HG03521 (cell line): ENCODE data around the gene HIGD1C.
"Not testable (repeated sequence)": the region's sequence is repeated elsewhere in the genome, so short reads cannot be mapped to it uniquely, and the experiment has no call there.

Source experiments
- ATAC-seq: cut with Tn5 transposase; IDR thresholded peaks from one replicate; pipeline ENCODE4 v1.9.1; 2021; ENCODE audit warnings: mild to moderate bottlenecking, moderate library complexity; ENCODE audit not compliant: unreplicated experiment

The HIGD1C gene

GRCh38 chr12:50952510-50952909 lies at the start of gene HIGD1C:
Gene HIGD1C, plus strand, starts transcription at chr12:50952544. Its CDS starts 1,455 bp downstream, at chr12:50953999.
- no peak for ATAC-seq

DNA sequence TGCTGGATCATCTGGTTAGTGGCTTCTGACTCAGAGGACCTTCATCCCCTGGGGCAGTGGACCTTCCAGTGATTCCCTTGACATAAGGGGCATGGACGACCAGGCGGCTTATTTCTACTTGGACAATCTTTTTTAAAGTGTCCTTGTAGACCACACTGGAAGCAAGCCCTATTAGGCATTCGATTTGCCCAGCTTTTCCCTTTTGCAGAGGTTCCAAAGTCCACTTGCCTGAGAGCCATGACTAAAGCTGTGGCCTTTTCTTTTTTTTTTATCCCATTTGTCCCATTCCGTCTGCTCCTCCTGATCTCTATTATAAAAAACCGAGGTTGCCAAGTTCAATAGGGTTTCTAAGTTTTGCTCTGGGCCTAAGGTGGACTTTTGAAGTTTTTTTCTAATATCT lies 43.9 kb upstream of the HIGD1C start:
- not testable (repeated sequence) for ATAC-seq

GRCh38 chr12:50912361-50912760 lies 40.0 kb upstream of the HIGD1C start:
- ATAC-seq, result not testable (repeated sequence)

GRCh38 chr12:50913224-50913623 lies 39.1 kb upstream of the HIGD1C start:
- no peak for ATAC-seq

GRCh38 chr12:50914872-50915484 lies 37.4 kb upstream of the HIGD1C start:
- ATAC-seq, result no peak

GRCh38 chr12:50916292-50916691 lies 36.1 kb upstream of the HIGD1C start:
- ATAC-seq, result no peak

GRCh38 chr12:50918584-50919316 lies 33.6 kb upstream of the HIGD1C start:
- peak; percentile 54 for ATAC-seq

DNA sequence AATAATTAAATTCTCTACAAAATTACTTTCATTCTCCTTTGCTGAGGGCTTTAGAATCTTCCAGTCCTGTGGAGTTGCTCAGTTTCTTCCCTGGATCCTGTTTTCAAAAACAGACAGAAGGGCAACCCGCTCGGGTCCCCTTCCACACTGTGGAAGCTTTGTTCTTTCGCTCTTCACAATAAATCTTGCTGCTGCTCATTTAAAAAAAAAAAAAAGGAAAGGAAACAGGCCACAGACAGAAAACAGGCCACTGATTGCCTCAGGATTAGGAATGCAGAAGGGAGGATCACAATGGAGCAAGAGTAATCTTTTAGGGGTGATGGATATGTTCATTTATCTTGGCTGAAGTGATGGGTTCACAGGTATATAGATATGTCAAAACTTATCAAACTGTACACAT lies 29.5 kb upstream of the HIGD1C start:
- ATAC-seq, result no peak

DNA sequence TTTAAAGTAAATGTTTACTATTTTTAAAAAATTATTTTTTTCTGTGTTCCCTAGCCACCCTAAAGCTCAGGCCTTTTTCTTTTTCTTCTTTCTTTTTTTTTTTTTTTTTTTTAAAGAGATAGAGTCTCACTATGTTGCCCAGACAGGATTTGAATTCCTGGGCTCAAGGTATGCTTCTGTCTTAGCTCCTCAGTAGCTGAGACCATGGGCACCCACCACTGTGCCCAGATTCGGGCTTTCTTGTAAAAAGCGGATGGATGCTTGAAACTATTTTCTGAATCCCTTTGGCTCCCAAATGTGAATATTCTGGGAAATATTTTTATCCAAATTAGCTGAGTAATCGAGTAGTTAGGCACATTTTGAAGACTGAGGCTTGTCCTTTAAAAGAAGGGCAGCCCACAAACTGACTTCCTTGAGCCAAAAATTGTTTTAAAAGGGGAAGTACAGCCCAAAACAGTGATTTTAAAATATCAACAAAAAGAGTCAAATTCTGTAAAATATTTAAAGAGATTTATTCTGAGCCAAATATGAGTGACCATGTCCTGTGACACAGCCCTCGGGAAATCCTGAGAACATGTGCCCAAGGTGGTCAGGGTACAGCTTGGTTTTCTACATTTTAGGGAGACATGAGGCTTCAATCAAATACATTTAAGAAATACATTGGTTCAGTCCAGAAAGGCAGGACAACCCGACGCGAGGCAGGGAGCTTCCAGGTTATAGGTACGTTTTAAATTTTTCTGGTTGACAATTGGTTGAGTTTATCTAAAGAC lies 28.8 kb upstream of the HIGD1C start:
- no peak for ATAC-seq

DNA sequence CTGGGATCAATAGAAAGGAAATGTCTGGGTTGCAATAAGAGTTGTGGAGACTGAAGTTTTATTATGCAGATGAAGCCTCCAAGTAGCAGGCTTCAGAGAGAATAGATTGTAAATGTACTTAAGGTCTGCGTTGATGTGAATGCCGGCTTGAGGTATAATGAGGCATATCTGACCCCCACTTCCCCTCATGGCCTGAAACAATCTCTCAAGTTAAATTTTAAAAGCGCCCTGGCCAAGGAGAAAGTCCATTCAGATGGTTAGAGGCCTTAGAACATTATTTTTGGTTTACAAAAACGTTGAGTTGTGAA lies 28.3 kb upstream of the HIGD1C start:
- ATAC-seq, result no peak

- peak; percentile 86 for ATAC-seq
Observed at GRCh38 chr12:50924439-50925341, 27.7 kb upstream of the HIGD1C start.

DNA sequence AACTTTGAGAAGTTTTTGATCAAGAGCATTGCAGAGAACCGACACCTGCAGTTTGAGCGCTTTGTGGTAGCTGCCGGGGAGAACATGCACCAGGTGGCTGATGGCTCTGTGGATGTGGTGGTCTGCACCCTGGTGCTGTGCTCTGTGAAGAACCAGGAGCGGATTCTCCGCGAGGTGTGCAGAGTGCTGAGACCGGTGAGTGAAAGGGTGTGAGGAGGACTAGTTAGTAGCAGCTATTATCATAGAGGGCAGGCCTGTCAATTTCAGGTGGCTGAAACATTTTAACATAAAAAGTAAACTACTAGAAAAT lies 27.0 kb upstream of the HIGD1C start:
- no peak for ATAC-seq

GRCh38 chr12:50925920-50926319 lies 26.4 kb upstream of the HIGD1C start:
- no peak for ATAC-seq

GRCh38 chr12:50926415-50926814 lies 25.9 kb upstream of the HIGD1C start:
- no peak for ATAC-seq

DNA sequence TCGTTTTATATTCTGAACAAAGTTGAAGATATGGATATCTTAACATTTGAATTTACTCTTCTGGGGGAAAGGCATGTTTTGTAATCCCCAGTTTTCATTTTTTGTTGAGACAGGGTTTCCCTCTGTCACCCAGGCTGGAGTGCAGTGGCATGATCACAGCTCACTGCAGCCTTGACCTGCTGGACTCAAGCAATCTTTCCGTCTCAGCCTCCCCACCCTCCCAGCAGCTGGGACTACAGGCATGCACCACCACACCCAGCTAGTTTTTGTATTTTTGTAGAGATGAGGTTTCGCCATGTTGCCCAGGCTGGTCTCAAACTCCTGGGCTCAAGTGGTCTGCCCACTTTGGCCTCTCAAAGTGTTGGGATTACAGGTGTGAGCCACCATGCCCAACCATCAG lies 25.4 kb upstream of the HIGD1C start:
- not testable (repeated sequence) for ATAC-seq

- ATAC-seq, result no peak
Observed at GRCh38 chr12:50927356-50927755, 25.0 kb upstream of the HIGD1C start.

DNA sequence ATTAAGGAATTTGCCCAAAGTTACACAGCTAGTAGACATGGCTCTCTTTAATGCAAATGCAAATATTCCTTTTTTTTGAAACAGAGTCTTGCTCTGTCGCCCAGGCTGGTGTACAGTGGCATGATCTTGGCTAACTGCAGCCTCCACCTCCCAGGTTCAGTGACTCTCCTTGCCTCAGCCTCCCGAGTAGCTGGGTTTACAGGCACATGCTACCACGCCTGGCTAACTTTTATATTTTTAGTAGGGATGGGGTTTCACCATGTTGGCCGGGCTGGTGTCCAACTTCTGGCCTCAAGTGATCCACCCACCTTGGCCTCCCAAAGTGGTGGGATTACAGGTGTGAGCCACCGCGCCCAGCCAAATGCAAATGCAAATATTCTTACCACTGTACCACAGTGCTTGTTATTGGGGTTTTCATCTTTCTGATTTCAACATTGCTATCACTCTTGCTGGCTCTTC lies 24.5 kb upstream of the HIGD1C start:
- ATAC-seq, result no peak

- no peak for ATAC-seq
Observed at GRCh38 chr12:50928392-50928791, 24.0 kb upstream of the HIGD1C start.

DNA sequence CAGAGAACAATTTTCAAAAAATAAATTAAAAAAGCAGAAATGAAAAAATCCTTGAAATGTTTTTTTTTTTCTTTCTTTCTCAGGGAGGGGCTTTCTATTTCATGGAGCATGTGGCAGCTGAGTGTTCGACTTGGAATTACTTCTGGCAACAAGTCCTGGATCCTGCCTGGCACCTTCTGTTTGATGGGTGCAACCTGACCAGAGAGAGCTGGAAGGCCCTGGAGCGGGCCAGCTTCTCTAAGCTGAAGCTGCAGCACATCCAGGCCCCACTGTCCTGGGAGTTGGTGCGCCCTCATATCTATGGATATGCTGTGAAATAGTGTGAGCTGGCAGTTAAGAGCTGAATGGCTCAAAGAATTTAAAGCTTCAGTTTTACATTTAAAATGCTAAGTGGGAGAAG lies 22.5 kb upstream of the HIGD1C start:
- ATAC-seq, result no peak

GRCh38 chr12:50930477-50930876 lies 21.9 kb upstream of the HIGD1C start:
- not testable (repeated sequence) for ATAC-seq

DNA sequence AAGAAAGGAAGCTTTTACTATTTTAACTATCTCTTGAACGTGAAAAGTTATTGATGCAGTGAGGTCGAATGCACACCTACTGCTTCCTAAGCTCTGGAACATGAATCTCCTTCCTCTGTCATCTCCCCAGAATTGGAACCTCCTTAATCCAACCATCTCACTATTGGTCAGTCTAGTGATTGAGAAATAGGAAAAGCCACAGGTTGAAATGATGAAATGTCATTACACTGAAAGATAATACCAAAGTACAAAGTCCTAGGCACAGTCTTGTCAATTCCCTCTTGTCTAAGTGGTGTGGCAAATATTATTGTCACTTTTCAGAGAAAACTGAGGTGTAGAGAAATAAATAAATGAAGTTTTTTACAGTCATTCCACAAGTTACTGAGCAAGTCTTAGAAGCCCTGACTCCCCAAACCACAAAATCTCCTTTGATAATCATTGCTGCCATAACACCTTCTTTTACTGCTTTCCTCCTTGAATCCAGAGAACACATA lies 19.5 kb upstream of the HIGD1C start:
- ATAC-seq, result no peak
